Activated T-cell treated with anti-CD3 and anti-CD28 coated beads, Interleukin-2, amount 50 U/mL, for 72 hours (primary cell): ENCODE measurements around the gene ANKRD55. TPM values are rescaled to one million over a fixed set of nuclear protein-coding genes. Genes with fewer than 3 reads are reported as not detected.
"Not testable (repeated sequence)": the region's sequence is repeated elsewhere in the genome, so short reads cannot be mapped to it uniquely, and the experiment has no call there.

ENCODE experiments used
- ATAC-seq, 2 donors: fragments of 150-1000 bp; cut with Tn5 transposase; replicated peaks in 1 of 2; 2 replicates each; pipeline ENCODE4 v1.10.0; 2021; ENCODE audit warnings: moderate library complexity in 2 of 2, mild to moderate bottlenecking in 1 of 2
- DNase-seq, 2 donors: peaks; one replicate each; pipeline ENCODE4 v3.0.0; 2021 to 2022; ENCODE audit warnings: mixed read lengths in 1 of 2
- H3K27ac Mint-ChIP-seq: one replicate; pipeline ENCODE4 v1.8.0; 2022; ENCODE audit warnings: mild to moderate bottlenecking, moderate library complexity, mixed read lengths
- H3K27me3 Mint-ChIP-seq: one replicate; pipeline ENCODE4 v1.8.0; 2022; ENCODE audit warnings: low read depth, mixed read lengths
- H3K36me3 Mint-ChIP-seq, 2 donors: one replicate each; pipeline ENCODE4 v1.8.0; 2022; ENCODE audit warnings: mixed read lengths in 2 of 2, mild to moderate bottlenecking in 1 of 2; ENCODE audit not compliant: insufficient read depth in 2 of 2
- H3K4me1 Mint-ChIP-seq: one replicate; pipeline ENCODE4 v1.8.0; 2022; ENCODE audit warnings: low read depth, mixed read lengths
- H3K4me3 Mint-ChIP-seq, 2 donors: one replicate each; pipeline ENCODE4 v1.8.0; 2022; ENCODE audit warnings: mild to moderate bottlenecking in 2 of 2, mixed read lengths in 2 of 2, moderate library complexity in 2 of 2
- H3K9me3 Mint-ChIP-seq, 2 donors: one replicate each; pipeline ENCODE4 v1.8.0; 2022; ENCODE audit warnings: mixed read lengths in 2 of 2
- total RNA-seq, 2 donors: library from RNA; stranded (reverse); gene quantifications; one replicate each; pipeline ENCODE4 v1.2.3, GENCODE V29; 2022

Gene ANKRD55
- total RNA-seq, 2 donors from 2014 or later = 0.74 to 3.4 TPM

DNA sequence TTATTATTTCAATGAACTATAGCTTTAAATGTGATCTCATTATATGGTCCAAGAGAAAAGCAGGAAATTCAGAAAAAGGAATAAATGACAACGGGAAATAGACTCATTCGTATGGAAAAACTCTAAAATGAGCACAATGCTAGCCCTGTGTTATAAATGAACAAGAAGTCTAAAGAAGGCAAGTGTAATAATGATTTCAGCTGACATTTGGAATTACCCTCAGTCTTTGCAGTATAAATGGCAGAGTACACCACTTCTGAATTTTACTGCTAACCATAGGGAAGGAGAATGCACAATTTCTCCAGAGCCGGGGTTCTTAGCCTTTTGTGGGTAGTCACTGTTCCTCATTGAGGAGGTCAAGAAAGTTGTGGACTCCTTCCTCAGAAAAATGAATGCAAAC is 93.1 kb downstream of the ANKRD55 start:
- H3K9me3 Mint-ChIP-seq = no peaks in the 10 kb centered on the region
- ATAC-seq (no peak), DNase-seq (no peak)
- H3K4me1 Mint-ChIP-seq = peaks cover 61% of the 10 kb centered on the region
- no peaks in the 10 kb centered on the region for H3K27me3 Mint-ChIP-seq
- no peak overlapping the region for H3K4me3 Mint-ChIP-seq
- H3K27ac Mint-ChIP-seq = no peak overlapping the region
- peaks cover 0 to 2% of the 10 kb centered on the region in 2 donors for H3K36me3 Mint-ChIP-seq

DNA sequence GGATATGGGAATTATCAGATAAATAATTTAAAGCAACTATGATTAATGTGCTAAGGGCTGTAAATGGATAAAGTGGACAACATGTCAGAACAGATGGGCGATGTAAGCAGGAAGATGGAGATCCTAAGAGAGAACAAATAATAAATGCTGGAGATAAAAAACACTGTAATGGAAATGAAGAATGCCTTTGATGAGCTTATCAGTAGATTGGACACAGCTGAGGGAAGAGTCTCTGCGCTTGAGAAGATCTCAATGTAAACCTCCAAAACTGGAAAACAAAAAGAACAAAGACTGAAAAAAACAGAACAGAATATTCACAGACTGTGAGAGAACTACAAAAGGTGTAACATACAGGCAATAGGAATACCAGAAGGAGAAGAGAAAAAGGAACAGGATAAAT is 102.5 kb downstream of the ANKRD55 start:
- no peak overlapping the region for H3K27ac Mint-ChIP-seq
- H3K4me1 Mint-ChIP-seq = peaks cover 44% of the 10 kb centered on the region
- H3K36me3 Mint-ChIP-seq = peaks cover 4 to 10% of the 10 kb centered on the region in 2 donors
- ATAC-seq (no peak), DNase-seq (no peak)
- no peak overlapping the region for H3K4me3 Mint-ChIP-seq
- no peaks in the 10 kb centered on the region for H3K27me3 Mint-ChIP-seq
- H3K9me3 Mint-ChIP-seq = peaks cover 6 to 7% of the 10 kb centered on the region in 2 donors

GRCh38 chr5:56129288-56129687 is 103.8 kb downstream of the ANKRD55 start:
- ATAC-seq = peak in 1 of 2 donors; percentile 22
- Mint-ChIP-seq H3K36me3 (peaks cover 4 to 10% of the 10 kb centered on the region in 2 donors), H3K9me3 (peaks cover 6 to 7% of the 10 kb centered on the region in 2 donors), H3K4me3 (no peak overlapping the region), H3K27ac (no peak overlapping the region), H3K4me1 (peaks cover 45% of the 10 kb centered on the region), H3K27me3 (no peaks in the 10 kb centered on the region)
- DNase-seq = no peak

DNA sequence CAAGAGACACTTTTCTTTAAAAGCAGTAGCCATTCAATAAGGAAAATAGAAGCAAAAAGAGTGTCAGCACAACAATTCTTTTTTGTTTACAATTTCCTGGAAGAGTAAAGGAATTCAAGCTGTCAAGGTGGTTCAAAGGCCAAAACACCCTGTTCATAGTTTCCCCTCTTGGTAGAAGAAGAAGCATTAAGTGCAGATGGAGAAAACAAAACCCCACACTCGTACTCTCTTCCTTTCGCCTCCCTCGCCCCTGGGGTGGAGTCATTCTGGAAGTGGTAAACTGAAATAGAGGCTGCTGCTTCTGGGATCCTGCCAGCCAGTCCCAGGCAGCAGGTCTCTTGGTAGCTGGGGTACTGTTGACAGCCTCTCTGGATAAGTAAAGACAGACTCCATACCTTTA is 105.0 kb downstream of the ANKRD55 start:
- peak overlapping the region; percentile 74 for H3K27ac Mint-ChIP-seq
- ATAC-seq = peak; percentile 81 to 84

DNA sequence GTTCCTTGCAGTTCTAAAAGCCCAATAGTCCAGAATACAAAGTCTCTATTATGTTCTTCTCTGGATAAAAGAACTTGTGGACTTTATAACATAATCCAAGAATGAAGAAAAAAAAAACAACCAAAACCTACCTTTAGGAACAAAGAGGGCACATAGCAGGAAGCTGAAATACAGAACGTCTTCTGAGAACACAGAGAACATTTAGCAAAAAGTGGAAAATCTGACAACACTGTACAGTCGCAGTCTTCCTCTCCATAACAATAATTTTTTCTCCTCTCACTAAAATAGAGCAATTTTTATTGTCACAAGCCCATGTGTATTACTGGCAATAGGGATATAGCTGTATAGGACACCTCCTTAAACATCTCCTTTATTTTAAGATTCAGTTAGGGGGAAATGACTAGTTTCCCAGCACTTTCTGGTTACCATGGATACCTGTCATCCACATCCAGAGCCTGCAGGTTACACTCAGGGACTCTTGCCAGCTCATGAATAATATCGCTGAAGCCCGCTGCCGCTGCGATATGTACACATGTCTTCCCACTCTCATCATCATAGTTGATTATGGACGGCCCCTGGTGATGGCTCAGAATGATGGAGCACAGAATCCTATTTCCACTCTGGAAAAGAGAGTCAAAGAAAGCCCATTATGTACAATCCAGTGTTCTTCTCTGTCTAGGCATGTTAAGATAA is 106.5 kb downstream of the ANKRD55 start:
- H3K36me3 Mint-ChIP-seq = peaks cover 4 to 8% of the 10 kb centered on the region in 2 donors
- H3K27ac Mint-ChIP-seq = peak overlapping the region; percentile 96
- no peaks in the 10 kb centered on the region for H3K27me3 Mint-ChIP-seq
- peak; percentile 39 to 49 for ATAC-seq
- peaks cover 6 to 7% of the 10 kb centered on the region in 2 donors for H3K9me3 Mint-ChIP-seq
- peak overlapping the region; percentile 45 to 89 for H3K4me3 Mint-ChIP-seq
- peaks cover 57% of the 10 kb centered on the region for H3K4me1 Mint-ChIP-seq
- DNase-seq = peak in 1 of 2 donors; percentile 9

More for the DNA sequence above, 105.0 kb downstream of the ANKRD55 start:
- H3K9me3 Mint-ChIP-seq = peaks cover 6 to 7% of the 10 kb centered on the region in 2 donors
- no peaks in the 10 kb centered on the region for H3K27me3 Mint-ChIP-seq
- peaks cover 4 to 10% of the 10 kb centered on the region in 2 donors for H3K36me3 Mint-ChIP-seq
- DNase-seq = peak; percentile 55 to 60
- peaks cover 54% of the 10 kb centered on the region for H3K4me1 Mint-ChIP-seq
- peak overlapping the region; percentile 57 to 66 for H3K4me3 Mint-ChIP-seq

GRCh38 chr5:56123531-56124243 is 109.4 kb downstream of the ANKRD55 start:
- Mint-ChIP-seq H3K4me3 (no peak overlapping the region), H3K27ac (no peak overlapping the region), H3K4me1 (peaks cover 45% of the 10 kb centered on the region), H3K36me3 (no peaks in the 10 kb centered on the region), H3K9me3 (no peaks in the 10 kb centered on the region), H3K27me3 (no peaks in the 10 kb centered on the region)
- ATAC-seq = peak; percentile 28 to 38
- no peak for DNase-seq

- H3K4me3 Mint-ChIP-seq, H3K27ac Mint-ChIP-seq: not testable (repeated sequence)
- peaks cover 33% of the 10 kb centered on the region for H3K4me1 Mint-ChIP-seq
Observed at GRCh38 chr5:56122360-56122985, 110.7 kb downstream of the ANKRD55 start.

GRCh38 chr5:56119050-56119449 is 114.1 kb downstream of the ANKRD55 start:
- no peak overlapping the region for H3K4me3 Mint-ChIP-seq
- no peaks in the 10 kb centered on the region for H3K27me3 Mint-ChIP-seq
- H3K4me1 Mint-ChIP-seq = peaks cover 17% of the 10 kb centered on the region
- no peak overlapping the region for H3K27ac Mint-ChIP-seq
- no peaks in the 10 kb centered on the region for H3K36me3 Mint-ChIP-seq
- DNase-seq (no peak), ATAC-seq (no peak)
- H3K9me3 Mint-ChIP-seq = no peaks in the 10 kb centered on the region

More at GRCh38 chr5:56122360-56122985, 110.7 kb downstream of the ANKRD55 start:
- H3K9me3 Mint-ChIP-seq, DNase-seq, H3K36me3 Mint-ChIP-seq, H3K27me3 Mint-ChIP-seq, ATAC-seq: not testable (repeated sequence)

- DNase-seq = no peak
- ATAC-seq = no peak
- Mint-ChIP-seq H3K27ac (no peak overlapping the region), H3K36me3 (no peaks in the 10 kb centered on the region), H3K4me1 (peaks cover 5% of the 10 kb centered on the region), H3K4me3 (no peak overlapping the region), H3K9me3 (no peaks in the 10 kb centered on the region), H3K27me3 (no peaks in the 10 kb centered on the region)
Observed at GRCh38 chr5:56116599-56117141, 116.5 kb downstream of the ANKRD55 start.

- ATAC-seq = no peak
Observed at GRCh38 chr5:56115589-56115988, 117.5 kb downstream of the ANKRD55 start.

GRCh38 chr5:56112526-56113121 is 120.5 kb downstream of the ANKRD55 start:
- no peaks in the 10 kb centered on the region for H3K27me3 Mint-ChIP-seq
- H3K4me1 Mint-ChIP-seq = peaks cover 24% of the 10 kb centered on the region
- no peak overlapping the region for H3K4me3 Mint-ChIP-seq
- H3K9me3 Mint-ChIP-seq = no peaks in the 10 kb centered on the region
- no peak for DNase-seq
- no peak for ATAC-seq
- H3K36me3 Mint-ChIP-seq = no peaks in the 10 kb centered on the region
- no peak overlapping the region for H3K27ac Mint-ChIP-seq

More at GRCh38 chr5:56115589-56115988, 117.5 kb downstream of the ANKRD55 start:
- DNase-seq = no peak
- H3K27me3 Mint-ChIP-seq = no peaks in the 10 kb centered on the region
- peaks cover 16% of the 10 kb centered on the region for H3K4me1 Mint-ChIP-seq
- H3K36me3 Mint-ChIP-seq = no peaks in the 10 kb centered on the region
- H3K9me3 Mint-ChIP-seq = no peaks in the 10 kb centered on the region
- H3K4me3 Mint-ChIP-seq = no peak overlapping the region
- no peak overlapping the region for H3K27ac Mint-ChIP-seq

GRCh38 chr5:56111404-56111781 is 121.7 kb downstream of the ANKRD55 start:
- Mint-ChIP-seq H3K4me3 (no peak overlapping the region), H3K4me1 (peaks cover 32% of the 10 kb centered on the region), H3K36me3 (no peaks in the 10 kb centered on the region), H3K27ac (no peak overlapping the region), H3K27me3 (no peaks in the 10 kb centered on the region), H3K9me3 (no peaks in the 10 kb centered on the region)
- no peak for DNase-seq
- peak in 1 of 2 donors; percentile 28 for ATAC-seq
